GM23338 (cell line): ENCODE measurements around the gene RUSC2.

ENCODE experiments used
- ETS1 ChIP-seq: IDR thresholded peaks from 2 replicates; pipeline ENCODE4 v1.6.1; 2016; ENCODE audit warnings: antibody characterized with exemption
- EZH2 ChIP-seq: fragments of 200-600 bp; sonication (generic); IDR thresholded peaks from one replicate; pipeline ENCODE4 v1.8.0; 2017; ENCODE audit warnings: antibody characterized with exemption, mild to moderate bottlenecking, low read depth; ENCODE audit not compliant: unreplicated experiment
- EZH2phosphoT487 ChIP-seq: fragments of 200-600 bp; sonication (generic); IDR thresholded peaks from one replicate; pipeline ENCODE4 v1.8.1; 2018; ENCODE audit warnings: antibody characterized with exemption; ENCODE audit not compliant: unreplicated experiment
- POLR2AphosphoS5 ChIP-seq: IDR thresholded peaks from 2 replicates; pipeline ENCODE4 v1.6.1; 2016; ENCODE audit warnings: antibody characterized with exemption, low read depth
- TF ChIP-seq, protein P1 (sequence below), 2 experiments: fragments of 200-600 bp in 1 of 2; sonication (generic) in 1 of 2; conservative IDR thresholded peaks; 2 replicates each; pipeline versions ENCODE4 v1.5.1 to v1.6.1; 2016 to 2017; ENCODE audit warnings: antibody characterized with exemption in 2 of 2, low read depth in 2 of 2, mild to moderate bottlenecking in 2 of 2, moderate library complexity in 1 of 2
- TF ChIP-seq, protein P2 (sequence below): IDR thresholded peaks from one replicate; pipeline ENCODE4 v1.6.1; 2018; ENCODE audit warnings: antibody characterized with exemption; ENCODE audit not compliant: unreplicated experiment

DNA sequence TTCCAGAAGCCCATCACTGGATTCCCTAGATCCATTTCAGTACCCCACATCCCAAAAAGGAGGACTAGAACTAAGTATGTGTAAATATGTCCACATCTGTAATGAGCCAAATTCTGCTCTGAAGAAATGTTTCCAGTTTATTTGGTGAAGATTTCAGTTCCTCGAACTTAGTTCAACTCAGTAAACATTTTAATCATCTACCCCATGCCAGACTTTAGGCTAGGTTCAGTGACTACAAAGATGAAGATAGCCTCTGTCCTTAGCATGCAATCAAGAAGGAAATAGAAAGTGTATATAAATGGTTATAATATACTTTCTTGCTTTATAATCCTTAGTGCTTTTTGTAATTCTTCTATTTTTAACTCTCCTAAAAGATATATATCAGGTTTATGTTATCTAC lies 21.5 kb downstream of the RUSC2 start:
- TF ChIP-seq, protein P1, sequence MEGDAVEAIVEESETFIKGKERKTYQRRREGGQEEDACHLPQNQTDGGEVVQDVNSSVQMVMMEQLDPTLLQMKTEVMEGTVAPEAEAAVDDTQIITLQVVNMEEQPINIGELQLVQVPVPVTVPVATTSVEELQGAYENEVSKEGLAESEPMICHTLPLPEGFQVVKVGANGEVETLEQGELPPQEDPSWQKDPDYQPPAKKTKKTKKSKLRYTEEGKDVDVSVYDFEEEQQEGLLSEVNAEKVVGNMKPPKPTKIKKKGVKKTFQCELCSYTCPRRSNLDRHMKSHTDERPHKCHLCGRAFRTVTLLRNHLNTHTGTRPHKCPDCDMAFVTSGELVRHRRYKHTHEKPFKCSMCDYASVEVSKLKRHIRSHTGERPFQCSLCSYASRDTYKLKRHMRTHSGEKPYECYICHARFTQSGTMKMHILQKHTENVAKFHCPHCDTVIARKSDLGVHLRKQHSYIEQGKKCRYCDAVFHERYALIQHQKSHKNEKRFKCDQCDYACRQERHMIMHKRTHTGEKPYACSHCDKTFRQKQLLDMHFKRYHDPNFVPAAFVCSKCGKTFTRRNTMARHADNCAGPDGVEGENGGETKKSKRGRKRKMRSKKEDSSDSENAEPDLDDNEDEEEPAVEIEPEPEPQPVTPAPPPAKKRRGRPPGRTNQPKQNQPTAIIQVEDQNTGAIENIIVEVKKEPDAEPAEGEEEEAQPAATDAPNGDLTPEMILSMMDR (conservative IDR thresholded peaks at IDR 0.05; ENCODE audit: low read depth in 2 of 2), result no peak
- TF ChIP-seq, protein P2, sequence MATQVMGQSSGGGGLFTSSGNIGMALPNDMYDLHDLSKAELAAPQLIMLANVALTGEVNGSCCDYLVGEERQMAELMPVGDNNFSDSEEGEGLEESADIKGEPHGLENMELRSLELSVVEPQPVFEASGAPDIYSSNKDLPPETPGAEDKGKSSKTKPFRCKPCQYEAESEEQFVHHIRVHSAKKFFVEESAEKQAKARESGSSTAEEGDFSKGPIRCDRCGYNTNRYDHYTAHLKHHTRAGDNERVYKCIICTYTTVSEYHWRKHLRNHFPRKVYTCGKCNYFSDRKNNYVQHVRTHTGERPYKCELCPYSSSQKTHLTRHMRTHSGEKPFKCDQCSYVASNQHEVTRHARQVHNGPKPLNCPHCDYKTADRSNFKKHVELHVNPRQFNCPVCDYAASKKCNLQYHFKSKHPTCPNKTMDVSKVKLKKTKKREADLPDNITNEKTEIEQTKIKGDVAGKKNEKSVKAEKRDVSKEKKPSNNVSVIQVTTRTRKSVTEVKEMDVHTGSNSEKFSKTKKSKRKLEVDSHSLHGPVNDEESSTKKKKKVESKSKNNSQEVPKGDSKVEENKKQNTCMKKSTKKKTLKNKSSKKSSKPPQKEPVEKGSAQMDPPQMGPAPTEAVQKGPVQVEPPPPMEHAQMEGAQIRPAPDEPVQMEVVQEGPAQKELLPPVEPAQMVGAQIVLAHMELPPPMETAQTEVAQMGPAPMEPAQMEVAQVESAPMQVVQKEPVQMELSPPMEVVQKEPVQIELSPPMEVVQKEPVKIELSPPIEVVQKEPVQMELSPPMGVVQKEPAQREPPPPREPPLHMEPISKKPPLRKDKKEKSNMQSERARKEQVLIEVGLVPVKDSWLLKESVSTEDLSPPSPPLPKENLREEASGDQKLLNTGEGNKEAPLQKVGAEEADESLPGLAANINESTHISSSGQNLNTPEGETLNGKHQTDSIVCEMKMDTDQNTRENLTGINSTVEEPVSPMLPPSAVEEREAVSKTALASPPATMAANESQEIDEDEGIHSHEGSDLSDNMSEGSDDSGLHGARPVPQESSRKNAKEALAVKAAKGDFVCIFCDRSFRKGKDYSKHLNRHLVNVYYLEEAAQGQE, result no peak
- TF ChIP-seq POLR2AphosphoS5, result no peak
- TF ChIP-seq EZH2phosphoT487, result no peak
- TF ChIP-seq EZH2, result no peak
- no peak for TF ChIP-seq ETS1
